Fibroblast of the aortic adventitia (primary cell): ENCODE measurements around the gene IGFL2. TPM values are rescaled to one million over a fixed set of nuclear protein-coding genes. Genes with fewer than 3 reads are reported as not detected.
A peak's percentile ranks its signal among the peaks of the same experiment; 100 is the strongest.

Source experiments
- DNase-seq: peaks from one replicate; pipeline ENCODE4 v3.0.0-alpha.2; 2010; ENCODE audit warnings: low read depth
- H3K4me3 ChIP-seq: 2 replicates; pipeline ENCODE4 v1.5.1; 2011; ENCODE audit warnings: low read depth, mild to moderate bottlenecking, control low read depth, low read length, moderate library complexity
- total RNA-seq: library from RNA; depleted of rRNA; stranded (reverse); fragments of >200 nt; gene quantifications from 2 replicates; pipeline ENCODE4 v1.2.3, GENCODE V29; 2012; ENCODE audit warnings: low replicate concordance
- TF ChIP-seq, protein P1 (sequence below): IDR thresholded peaks from 2 replicates; pipeline ENCODE4 v1.5.1; 2011; ENCODE audit warnings: mild to moderate bottlenecking, low read length, control low read depth, inconsistent platforms; ENCODE audit not compliant: insufficient read depth

IGFL2 gene
- total RNA-seq, 1 donor, result 0.09 TPM

GRCh38 chr19:46112527-46112926 is 35.5 kb upstream of the IGFL2 start:
- TF ChIP-seq, protein P1, sequence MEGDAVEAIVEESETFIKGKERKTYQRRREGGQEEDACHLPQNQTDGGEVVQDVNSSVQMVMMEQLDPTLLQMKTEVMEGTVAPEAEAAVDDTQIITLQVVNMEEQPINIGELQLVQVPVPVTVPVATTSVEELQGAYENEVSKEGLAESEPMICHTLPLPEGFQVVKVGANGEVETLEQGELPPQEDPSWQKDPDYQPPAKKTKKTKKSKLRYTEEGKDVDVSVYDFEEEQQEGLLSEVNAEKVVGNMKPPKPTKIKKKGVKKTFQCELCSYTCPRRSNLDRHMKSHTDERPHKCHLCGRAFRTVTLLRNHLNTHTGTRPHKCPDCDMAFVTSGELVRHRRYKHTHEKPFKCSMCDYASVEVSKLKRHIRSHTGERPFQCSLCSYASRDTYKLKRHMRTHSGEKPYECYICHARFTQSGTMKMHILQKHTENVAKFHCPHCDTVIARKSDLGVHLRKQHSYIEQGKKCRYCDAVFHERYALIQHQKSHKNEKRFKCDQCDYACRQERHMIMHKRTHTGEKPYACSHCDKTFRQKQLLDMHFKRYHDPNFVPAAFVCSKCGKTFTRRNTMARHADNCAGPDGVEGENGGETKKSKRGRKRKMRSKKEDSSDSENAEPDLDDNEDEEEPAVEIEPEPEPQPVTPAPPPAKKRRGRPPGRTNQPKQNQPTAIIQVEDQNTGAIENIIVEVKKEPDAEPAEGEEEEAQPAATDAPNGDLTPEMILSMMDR, result no peak
- DNase-seq, result no peak
- H3K4me3 ChIP-seq, result no peak overlapping the region

DNA sequence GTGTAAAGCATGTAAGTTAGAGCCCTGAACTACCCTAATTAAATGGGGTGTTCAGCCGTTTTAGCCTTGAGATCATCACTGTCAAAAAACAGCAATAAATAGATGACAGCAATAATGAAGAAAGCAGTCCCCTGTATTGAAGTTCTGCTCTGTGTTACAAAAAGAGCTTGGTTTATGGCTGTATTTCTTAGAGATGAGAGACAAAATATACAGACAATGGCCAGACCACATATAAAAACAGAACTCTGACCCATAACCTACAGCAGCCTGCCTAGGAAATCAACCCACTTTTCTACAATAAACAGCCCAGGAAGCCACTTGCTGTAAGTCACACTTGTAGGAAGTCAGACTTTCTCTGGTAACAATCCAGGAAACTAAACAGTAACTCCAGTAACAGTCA is 34.3 kb upstream of the IGFL2 start:
- H3K4me3 ChIP-seq, result no peak overlapping the region
- TF ChIP-seq, protein P1, result no peak
- no peak for DNase-seq

- DNase-seq, result peak; percentile 61
- TF ChIP-seq, protein P1, result no peak
- no peak overlapping the region for H3K4me3 ChIP-seq
These were observed 32.5 kb upstream of the IGFL2 start for GRCh38 chr19:46115396-46116106.

DNA sequence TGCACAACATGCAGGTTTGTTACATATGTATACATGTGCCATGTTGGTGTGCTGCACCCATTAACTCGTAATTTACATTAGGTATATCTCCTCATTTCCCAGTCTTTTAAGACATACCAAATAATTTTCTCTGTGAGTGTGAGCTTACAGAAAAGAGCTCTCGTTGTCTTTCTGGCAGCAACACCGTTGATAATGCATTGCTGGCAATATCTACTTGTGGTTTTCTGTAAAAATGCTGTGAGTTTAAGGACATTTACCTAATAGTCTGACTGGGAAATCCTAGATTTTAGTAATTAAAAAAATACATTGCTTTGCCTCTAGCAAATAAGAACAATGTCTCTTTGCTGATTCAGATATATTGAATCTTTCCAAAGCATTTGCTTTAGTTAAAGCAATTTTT is 31.9 kb upstream of the IGFL2 start:
- H3K4me3 ChIP-seq, result no peak overlapping the region
- TF ChIP-seq, protein P1, result no peak
- DNase-seq, result peak; percentile 19

GRCh38 chr19:46118136-46118535 is 29.9 kb upstream of the IGFL2 start:
- no peak for DNase-seq
- TF ChIP-seq, protein P1, result no peak
- H3K4me3 ChIP-seq, result no peak overlapping the region

DNA sequence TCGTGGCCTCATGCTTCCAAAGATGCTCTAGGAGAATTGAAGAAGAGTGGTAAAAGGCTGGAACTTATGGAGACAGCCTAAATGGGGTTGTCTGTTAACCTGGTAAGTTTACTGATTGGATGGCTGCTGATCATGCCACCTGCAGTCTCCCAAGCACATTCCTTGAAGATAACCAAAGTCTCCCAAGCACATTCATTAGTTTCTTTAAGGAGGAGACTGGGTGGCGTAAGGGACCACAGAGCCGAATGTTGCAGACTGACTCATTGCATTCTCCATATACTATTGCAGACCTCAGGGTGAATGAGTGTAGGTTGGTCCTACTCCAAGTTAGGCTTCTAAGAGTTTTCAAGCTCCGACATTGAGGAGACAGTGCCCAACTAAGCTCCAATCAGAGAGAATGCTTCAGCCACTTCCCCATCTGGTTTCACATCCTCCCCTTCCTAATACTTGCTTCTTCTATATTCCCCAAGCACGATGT is 23.4 kb upstream of the IGFL2 start, which contains the start of gene IGFL3:
Gene IGFL3, minus strand, starts transcription at position 51 of the 478 bp plus-strand sequence. Its CDS starts 39 bp downstream, at position 12.
- TF ChIP-seq, protein P1, result no peak
- DNase-seq, result no peak

More for the DNA sequence above, 23.4 kb upstream of the IGFL2 start, which contains the start of gene IGFL3:
- no peak within 1 kb of the TSS for H3K4me3 ChIP-seq
